ENCODE measurements around the gene MAML2. TPM values are rescaled to one million over a fixed set of nuclear protein-coding genes. Genes with fewer than 3 reads are reported as not detected.

MAML2 gene
- polyA plus RNA-seq, 1 of the 3 experiments (the other 2 are of a cell fraction) = 20.1 TPM

- TF ChIP-seq FOXJ3 (CRISPR knock-in tag; IDR thresholded peaks at IDR 0.05) (no peak), ELF1 (IDR thresholded peaks at IDR 0.05) (no peak), EP300 (IDR thresholded peaks at IDR 0.05; ENCODE audit: borderline replicate concordance in 1 of 2, low read depth in 1 of 2, low read length in 1 of 2) (peak in 1 of 2 experiments; percentile 54; a peak in 1 of 4 replicates)
Measured at GRCh38 chr11:96306933-96307775, 35.8 kb downstream of the MAML2 start (continued).

- no peaks in the 10 kb centered on the region for H3K9me2 ChIP-seq
- peaks cover 75% of the 10 kb centered on the region for H3F3A ChIP-seq (replicated peaks; ENCODE audit: insufficient read depth)
- peaks cover 77% of the 10 kb centered on the region for H3K79me2 ChIP-seq (ENCODE audit: insufficient read depth)
- ChIA-PET POLR2A (no interaction called here), CTCF (interaction anchor here (1.1 kb wide), 1 partner anchor 12 kb away, joined by 3 read pairs; no protein-coding TSS in a partner anchor)
- peak overlapping the region; percentile 28 to 47; a peak in 2 of 4 replicates for H3K4me3 ChIP-seq (ENCODE audit: low read depth in 2 of 2, low read length in 1 of 2)
- no peak overlapping the region for H2AFZ ChIP-seq (ENCODE audit: low read depth)
- H3K9ac ChIP-seq = peak overlapping the region; percentile 84
- DNase-seq = no peak
- H3K27ac ChIP-seq (ENCODE audit: low read depth in 2 of 2, low read length in 1 of 2) = peak overlapping the region; percentile 87 to 100
- TF ChIP-seq GATA2 (CRISPR knock-in tag; IDR thresholded peaks at IDR 0.05) (no peak), YY1 (IDR thresholded peaks at IDR 0.05; ENCODE audit: low read depth) (no peak), MEF2A (IDR thresholded peaks at IDR 0.05; ENCODE audit: borderline replicate concordance, low read depth) (0 out of 2 replicates have a peak, but pooled peaks have one; percentile 9)
- peak overlapping the region; percentile 83 for H3K4me2 ChIP-seq
- no peaks in the 10 kb centered on the region for H3K9me3 ChIP-seq
- H3K36me3 ChIP-seq (replicated peaks in 1 of 2; ENCODE audit: control insufficient read depth in 1 of 2, insufficient read depth in 2 of 2, low read length in 1 of 2) = peaks cover 0 to 3% of the 10 kb centered on the region in 2 experiments
- 21% methylated on average over 3 of the region's 3 CpGs for WGBS (ENCODE audit: low lambda C conversion rate)
- H3K27me3 ChIP-seq (ENCODE audit: insufficient read depth) = no peaks in the 10 kb centered on the region
- H3K4me1 ChIP-seq (ENCODE audit: control insufficient read depth in 1 of 2, insufficient read depth in 2 of 2, low read depth in 1 of 2, low read length in 1 of 2) = peaks cover 15 to 81% of the 10 kb centered on the region in 2 experiments
- no peaks in the 10 kb centered on the region for H4K20me1 ChIP-seq (ENCODE audit: insufficient read depth)
Measured at GRCh38 chr11:96306600-96306932, 36.4 kb downstream of the MAML2 start.

- no peak for TF ChIP-seq RXRA (IDR thresholded peaks at IDR 0.05; ENCODE audit: borderline replicate concordance, low read depth)
- TF ChIP-seq ZBTB33 (IDR thresholded peaks at IDR 0.05; ENCODE audit: borderline replicate concordance, low read depth) = no peak
- TF ChIP-seq FOXM1 (IDR thresholded peaks at IDR 0.05; ENCODE audit: low read depth) = no peak
- no peak for TF ChIP-seq GABPA (IDR thresholded peaks at IDR 0.05; ENCODE audit: low read depth)
- no peak for TF ChIP-seq IRF3 (IDR thresholded peaks at IDR 0.05; ENCODE audit: low read depth, low read length)
- no peak for TF ChIP-seq FOSL2 (IDR thresholded peaks at IDR 0.05; ENCODE audit: borderline replicate concordance, low read depth)
- TF ChIP-seq MXI1 (IDR thresholded peaks at IDR 0.05; ENCODE audit: low read depth, low read length) = no peak
- no peak for TF ChIP-seq CTCF (IDR thresholded peaks at IDR 0.05)
- TF ChIP-seq USF1 (IDR thresholded peaks at IDR 0.05; ENCODE audit: borderline replicate concordance, low read depth) = no peak
- TF ChIP-seq EZH2phosphoT487 (IDR thresholded peaks at IDR 0.05; ENCODE audit: borderline replicate concordance, low read depth) = no peak
- TF ChIP-seq JUND (IDR thresholded peaks at IDR 0.05) = no peak
- TF ChIP-seq TEAD4 (IDR thresholded peaks at IDR 0.05; ENCODE audit: borderline replicate concordance, insufficient read depth) = no peak
- no peak for TF ChIP-seq SIN3A (IDR thresholded peaks at IDR 0.05; ENCODE audit: borderline replicate concordance, low read depth, low read length)
- Histone ChIP-seq H2AFZ (ENCODE audit: low read depth) (no peak overlapping the region), H4K20me1 (ENCODE audit: insufficient read depth) (no peaks in the 10 kb centered on the region), H3K9ac (peak overlapping the region; percentile 84), H3K4me1 (ENCODE audit: control insufficient read depth in 1 of 2, insufficient read depth in 2 of 2, low read depth in 1 of 2, low read length in 1 of 2) (peaks cover 15 to 77% of the 10 kb centered on the region in 2 experiments), H3K4me2 (peak overlapping the region; percentile 83), H3K4me3 (ENCODE audit: low read depth in 2 of 2, low read length in 1 of 2) (peak overlapping the region in 1 of 2 experiments; percentile 47; a peak in 1 of 4 replicates), H3K36me3 (replicated peaks in 1 of 2; ENCODE audit: control insufficient read depth in 1 of 2, insufficient read depth in 2 of 2, low read length in 1 of 2) (peaks cover 0 to 5% of the 10 kb centered on the region in 2 experiments), H3F3A (replicated peaks; ENCODE audit: insufficient read depth) (peaks cover 71% of the 10 kb centered on the region), H3K9me2 (no peaks in the 10 kb centered on the region), H3K79me2 (ENCODE audit: insufficient read depth) (peaks cover 82% of the 10 kb centered on the region), H3K27ac (ENCODE audit: low read depth in 2 of 2, low read length in 1 of 2) (peak overlapping the region; percentile 87 to 100), H3K9me3 (no peaks in the 10 kb centered on the region), H3K27me3 (ENCODE audit: insufficient read depth) (no peaks in the 10 kb centered on the region)
- no peak for DNase-seq
- CTCF ChIA-PET = interaction anchor here (1.1 kb wide), 1 partner anchor 13 kb away, joined by 3 read pairs; no protein-coding TSS in a partner anchor
- WGBS (ENCODE audit: low lambda C conversion rate) = 96% methylated on average over 1 of the region's 1 CpG
- POLR2A ChIA-PET = no interaction called here
Measured at GRCh38 chr11:96306071-96306470, 36.9 kb downstream of the MAML2 start.

All from SK-N-SH (cell line).